IMR-90 (cell line): ENCODE measurements around the gene AS3MT.
"Not testable (repeated sequence)": the region's sequence is repeated elsewhere in the genome, so short reads cannot be mapped to it uniquely, and the experiment has no call there.

Source experiments
- POLR2A ChIP-seq: IDR thresholded peaks from 2 replicates; pipeline ENCODE4 v1.6.1; 2012; ENCODE audit warnings: mild to moderate bottlenecking, low read depth, low read length
- TF ChIP-seq, protein P1 (sequence below): conservative IDR thresholded peaks from 2 replicates; pipeline ENCODE4 v1.5.1; 2012; ENCODE audit warnings: mild to moderate bottlenecking, low read depth, low read length, improper control_type of control experiment

GRCh38 chr10:102853237-102853636, 16.0 kb upstream of the AS3MT start:
- TF ChIP-seq, protein P1, sequence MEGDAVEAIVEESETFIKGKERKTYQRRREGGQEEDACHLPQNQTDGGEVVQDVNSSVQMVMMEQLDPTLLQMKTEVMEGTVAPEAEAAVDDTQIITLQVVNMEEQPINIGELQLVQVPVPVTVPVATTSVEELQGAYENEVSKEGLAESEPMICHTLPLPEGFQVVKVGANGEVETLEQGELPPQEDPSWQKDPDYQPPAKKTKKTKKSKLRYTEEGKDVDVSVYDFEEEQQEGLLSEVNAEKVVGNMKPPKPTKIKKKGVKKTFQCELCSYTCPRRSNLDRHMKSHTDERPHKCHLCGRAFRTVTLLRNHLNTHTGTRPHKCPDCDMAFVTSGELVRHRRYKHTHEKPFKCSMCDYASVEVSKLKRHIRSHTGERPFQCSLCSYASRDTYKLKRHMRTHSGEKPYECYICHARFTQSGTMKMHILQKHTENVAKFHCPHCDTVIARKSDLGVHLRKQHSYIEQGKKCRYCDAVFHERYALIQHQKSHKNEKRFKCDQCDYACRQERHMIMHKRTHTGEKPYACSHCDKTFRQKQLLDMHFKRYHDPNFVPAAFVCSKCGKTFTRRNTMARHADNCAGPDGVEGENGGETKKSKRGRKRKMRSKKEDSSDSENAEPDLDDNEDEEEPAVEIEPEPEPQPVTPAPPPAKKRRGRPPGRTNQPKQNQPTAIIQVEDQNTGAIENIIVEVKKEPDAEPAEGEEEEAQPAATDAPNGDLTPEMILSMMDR, result not testable (repeated sequence)
- TF ChIP-seq POLR2A, result not testable (repeated sequence)
